ENCODE results near the gene RNF186.
"Not testable (repeated sequence)": the region's sequence is repeated elsewhere in the genome, so short reads cannot be mapped to it uniquely, and the experiment has no call there.

RNF186 gene

DNA sequence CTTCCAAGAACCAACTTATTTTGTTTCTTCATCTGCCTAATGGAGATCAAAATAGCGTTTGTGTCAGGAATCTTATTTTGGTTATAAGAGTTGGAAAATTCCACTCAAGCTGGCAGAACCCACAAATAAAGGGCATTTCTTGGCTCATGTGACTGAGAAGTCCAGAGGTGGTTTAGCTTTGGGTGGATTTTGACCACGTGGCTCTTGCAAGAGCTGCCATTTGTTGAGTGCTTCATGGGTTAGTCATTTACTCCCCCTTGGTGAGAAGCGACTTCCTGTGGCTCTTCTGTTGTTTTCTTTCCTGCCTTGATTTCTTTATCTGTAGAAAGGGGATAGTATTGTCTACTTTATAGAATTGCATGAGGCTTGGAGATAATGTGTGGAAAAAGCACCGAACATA, 9.5 kb upstream of the RNF186 start:
- no peak for DNase-seq (ENCODE audit: low read depth, low spot score)

DNA sequence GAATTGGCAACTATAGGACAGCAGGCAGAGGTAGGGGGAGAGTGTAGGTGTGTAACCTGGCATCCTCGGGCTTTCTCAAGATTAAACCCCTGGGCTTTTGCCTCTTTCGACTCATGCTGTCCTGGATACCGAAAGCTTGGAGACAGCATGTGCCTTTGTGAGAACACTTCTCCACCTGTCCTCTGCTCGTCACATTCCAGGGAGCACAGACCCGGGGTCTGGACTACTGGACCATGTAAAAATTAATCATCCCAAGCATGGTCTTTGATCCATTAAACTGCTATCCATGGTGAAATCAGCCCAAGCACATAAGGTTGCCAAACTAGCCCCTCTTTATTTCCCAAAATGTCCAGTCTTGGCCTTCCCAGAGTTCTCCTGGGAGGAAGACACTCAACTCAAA, 9.0 kb upstream of the RNF186 start:
- no peak for DNase-seq (ENCODE audit: low read depth, low spot score)

DNA sequence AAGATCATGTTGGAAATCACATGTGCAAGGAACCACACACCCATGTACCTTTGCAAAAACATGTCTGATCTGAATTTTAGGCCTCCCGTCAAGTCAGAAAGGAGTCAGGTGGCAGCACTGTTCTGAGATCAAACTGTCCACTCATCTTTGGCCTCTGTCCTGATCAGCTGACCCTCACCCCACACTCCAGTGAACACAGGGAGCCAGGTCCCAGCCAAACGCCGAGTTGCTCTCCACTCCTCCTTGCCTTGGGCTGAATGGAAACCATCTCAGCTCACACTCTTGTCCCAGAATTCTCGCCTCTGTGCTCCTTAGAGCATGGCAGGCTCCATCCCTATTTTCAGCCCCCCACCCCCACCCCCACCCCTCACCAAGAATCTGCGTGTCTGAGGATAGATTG, 4.6 kb upstream of the RNF186 start:
- no peak for DNase-seq (ENCODE audit: low read depth, low spot score)

DNA sequence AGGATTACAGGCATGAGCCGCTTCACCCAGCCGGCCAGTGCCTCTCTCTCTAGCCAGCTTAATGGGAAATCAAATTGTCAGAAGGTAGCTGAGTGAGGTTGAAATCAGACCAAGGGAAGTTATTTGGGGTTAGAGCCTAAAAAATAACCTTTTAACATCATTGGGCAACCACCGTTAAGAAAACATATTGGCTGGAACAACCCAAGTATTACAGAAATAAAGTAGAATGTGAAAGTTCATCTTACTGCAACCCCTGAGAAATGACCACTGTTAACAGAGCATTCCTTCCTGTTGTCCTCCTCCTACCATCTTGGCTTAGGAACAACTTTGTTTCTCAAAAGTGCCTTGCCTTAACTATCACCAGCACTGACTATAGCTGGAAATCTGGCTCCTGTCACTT, 3.2 kb upstream of the RNF186 start:
- no peak for DNase-seq (ENCODE audit: low read depth, low spot score)

DNA sequence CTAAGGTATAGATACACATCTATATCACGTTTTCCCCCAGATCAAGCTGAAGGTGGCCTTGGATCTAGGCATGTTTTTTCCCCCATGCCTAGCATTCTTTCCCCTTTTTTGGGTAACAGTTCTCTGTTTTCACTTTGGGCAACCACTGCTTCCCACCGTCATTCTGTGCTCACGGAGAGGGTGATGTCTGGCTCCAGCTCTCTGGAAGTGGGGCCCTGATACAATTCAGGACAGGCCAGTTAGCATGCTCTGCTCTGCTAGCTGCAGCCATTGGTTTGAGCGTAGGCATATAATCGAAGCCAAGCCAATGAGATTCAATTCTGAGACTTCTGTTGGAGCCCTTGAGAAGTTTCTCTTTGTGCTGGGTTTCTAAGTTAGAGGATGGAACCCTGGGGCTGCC, 2.1 kb upstream of the RNF186 start:
- no peak for DNase-seq (ENCODE audit: low read depth, low spot score)

DNA sequence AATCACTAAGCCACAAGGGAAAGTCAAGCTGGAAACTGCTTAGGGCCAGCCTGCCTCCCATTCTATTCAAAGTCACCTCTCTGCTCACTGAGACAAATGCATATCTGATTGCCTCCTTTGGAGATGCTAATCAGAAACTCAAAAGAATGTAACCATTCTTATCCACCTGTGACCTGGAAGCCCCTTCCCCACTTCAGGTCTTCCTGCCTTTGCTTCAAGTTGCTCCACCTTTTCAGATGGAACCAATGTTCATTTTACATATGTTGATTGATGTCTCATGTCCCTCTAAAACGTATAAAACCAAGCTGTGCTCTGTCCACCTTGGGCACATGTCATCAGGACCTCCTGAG, 1.6 kb upstream of the RNF186 start:
- not testable (repeated sequence) for DNase-seq (ENCODE audit: low read depth, low spot score)

DNA sequence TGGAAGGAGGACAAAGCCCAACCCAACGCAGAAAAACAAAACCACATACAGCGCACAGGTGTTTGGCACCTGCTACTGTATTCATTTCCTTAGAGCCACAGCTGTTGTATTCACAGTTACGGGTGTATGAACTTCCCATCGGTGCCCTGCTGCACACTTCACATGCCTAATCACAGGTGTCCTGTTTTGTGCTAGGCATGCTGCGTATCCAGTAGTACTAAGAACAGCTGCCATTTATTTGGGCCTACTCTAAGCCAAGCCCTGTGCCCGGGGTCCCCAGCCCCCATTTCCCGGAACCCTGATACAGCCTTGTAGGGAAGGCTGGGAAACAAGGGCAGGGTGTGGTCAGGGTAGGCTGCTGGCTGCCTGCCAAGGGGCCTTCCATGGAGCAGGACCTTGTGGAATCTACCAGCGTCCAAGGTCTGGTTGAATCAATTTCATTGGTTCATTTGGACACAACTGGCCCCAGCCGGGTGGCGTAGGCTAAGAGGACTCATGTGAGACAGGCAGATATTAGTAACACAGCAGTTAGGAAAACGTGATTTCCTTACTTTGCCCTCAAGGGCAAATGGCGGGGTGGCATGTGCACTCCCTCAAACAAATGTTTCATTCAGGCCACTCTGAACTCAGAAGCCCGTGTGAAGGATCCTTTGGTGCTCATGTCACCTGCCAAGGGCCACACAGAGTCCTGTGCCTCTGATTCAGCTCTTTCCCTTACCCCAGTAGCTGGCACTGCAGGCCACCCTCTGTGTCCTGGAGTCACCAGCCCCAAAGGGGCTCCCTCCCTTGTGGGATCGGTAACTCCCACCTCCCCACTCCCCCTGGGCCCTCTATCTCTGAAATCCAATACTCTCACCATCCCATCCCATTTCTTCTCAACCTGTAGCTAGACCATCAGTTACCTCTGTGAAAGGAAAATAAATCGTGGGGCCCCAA, 986 bp upstream of the RNF186 start:
- no peak for DNase-seq (ENCODE audit: low read depth, low spot score)

DNA sequence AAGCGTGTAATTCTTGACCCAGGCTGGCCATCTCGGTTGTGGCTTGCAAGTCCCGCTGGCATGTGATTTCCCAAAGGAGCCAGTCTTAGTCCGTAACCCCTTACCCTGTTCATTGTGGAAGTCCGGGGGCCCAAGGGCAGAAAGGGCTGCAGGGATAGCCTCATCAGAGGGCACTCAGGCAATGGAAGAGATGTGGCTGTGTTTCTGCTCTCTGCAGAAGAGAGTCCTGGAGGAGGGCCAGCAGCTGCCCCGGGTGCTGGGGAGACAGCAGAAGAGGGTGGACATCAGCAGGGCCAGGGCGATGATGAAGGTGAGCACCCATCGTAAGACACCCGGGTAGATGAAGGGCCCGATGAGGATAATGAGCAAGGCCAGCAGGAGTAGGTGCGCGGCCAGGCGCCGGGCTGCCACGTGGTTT, 830 bp downstream of the RNF186 start:
- DNase-seq (ENCODE audit: low read depth, low spot score): no peak

DNA sequence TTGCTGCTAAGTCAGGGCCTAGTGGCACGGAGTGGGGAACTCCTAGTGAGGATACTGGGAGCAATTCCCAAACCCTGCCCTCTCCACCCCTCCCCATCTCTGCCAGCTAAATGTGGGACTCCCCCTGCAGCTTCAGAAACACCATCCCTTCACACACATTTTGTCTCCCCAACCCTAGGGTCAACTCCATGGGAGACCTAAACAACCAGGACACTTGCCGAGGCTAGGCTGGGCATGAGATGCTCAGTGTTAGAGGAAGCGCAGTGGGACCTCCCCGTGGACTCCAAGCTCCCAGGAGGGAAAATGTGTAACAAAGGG, 1.5 kb downstream of the RNF186 start:
- DNase-seq (ENCODE audit: low read depth, low spot score): no peak

DNA sequence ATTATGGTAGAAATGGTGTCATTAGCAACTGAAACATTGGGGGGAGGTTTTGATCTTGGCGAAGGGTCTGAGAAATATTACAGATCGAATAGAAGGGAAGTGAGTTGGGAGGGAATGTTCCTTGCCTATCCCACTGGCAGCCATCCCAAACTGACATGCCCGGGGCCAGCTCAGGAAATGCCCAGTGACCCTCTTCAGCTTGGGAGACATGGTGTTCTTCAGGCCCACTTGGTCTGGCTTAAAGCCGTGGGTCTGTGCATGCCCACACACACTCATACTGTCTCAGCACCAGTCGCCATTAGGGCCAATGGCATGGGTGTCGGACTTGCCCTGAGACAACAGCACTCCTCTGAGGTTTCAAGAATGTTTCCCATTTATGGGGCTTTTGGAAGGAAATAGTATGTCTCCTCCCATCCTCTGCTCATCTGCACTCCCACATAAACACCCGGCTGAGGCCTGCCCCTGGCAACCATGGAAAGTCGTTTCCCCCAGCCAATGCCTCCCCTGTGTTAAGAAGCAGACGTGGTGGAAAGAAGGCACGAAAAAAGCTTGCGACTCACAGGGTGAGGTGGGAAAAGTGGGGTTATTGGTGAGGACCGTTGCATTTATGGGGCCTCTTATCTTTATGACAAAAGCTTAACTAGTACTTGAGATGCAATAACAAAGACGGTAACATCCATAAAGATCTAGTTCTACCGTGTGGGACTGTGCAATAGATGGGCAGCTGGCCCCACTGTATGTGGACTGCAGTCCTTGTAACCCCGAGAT, 2.0 kb downstream of the RNF186 start:
- DNase-seq (ENCODE audit: low read depth, low spot score): no peak

DNA sequence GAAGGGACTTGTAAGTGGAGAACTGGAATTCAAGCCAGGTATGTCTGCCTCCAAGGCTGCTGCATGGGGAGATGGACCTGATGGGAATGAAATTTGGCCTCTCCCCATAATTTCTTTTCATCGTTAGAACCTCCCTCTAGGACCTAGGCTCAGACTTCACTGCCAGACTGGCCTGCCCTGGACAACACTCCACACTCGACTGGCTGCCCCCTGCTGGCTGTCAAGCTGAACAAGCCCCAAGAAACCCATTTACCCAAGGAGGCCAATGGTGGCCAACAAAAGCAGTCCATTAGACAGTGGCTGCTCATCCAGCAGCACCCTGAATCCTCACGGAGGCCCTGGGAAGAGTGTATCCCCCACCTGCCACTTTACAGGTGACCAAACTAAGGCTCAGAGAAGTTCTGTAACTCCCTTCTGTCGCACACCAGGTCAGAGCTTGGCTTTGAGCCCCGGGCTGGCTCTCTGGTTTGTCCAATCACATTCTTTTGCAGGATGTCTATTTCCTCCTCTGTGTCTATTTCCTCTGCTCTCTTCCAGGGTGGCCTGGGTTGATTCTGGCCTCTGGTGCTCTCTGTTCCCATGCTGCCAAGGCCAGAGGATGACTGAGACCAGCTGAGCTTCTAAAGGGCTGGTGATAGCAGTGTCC, 3.8 kb downstream of the RNF186 start:
- no peak for DNase-seq (ENCODE audit: low read depth, low spot score)

DNA sequence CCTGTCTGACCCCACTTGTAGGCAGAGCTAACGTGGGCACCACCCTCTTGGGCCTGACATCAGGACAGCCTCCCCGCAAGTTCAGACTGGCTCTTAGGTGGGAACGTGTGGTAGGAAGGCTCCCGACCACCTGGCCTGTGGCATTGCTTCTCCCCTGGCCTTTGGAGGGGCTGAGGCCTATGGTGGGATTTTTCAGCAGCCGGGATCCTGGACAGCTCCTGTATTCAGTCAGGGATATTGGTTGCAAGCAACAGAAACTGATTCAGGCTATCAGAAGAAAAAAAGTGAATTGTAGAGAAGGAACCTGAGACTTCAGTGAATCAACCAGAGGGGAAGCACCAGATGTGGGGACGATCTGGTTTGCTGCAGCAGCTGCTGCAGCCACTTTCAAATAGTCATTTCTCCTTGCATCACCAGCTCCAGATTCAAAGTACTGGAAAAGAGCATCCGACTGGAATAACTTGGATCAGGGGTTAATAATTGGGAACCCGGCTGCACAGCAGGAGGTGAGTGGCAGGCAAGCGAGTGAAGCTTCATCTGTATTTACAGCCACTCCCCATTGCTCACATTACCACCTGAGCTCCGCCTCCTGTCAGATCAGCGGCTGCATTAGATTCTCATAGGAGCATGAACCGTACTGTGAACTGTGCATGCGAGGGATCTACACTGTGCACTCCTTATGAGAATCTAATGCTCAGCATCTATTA, 5.9 kb downstream of the RNF186 start:
- no peak for DNase-seq (ENCODE audit: low read depth, low spot score)

DNA sequence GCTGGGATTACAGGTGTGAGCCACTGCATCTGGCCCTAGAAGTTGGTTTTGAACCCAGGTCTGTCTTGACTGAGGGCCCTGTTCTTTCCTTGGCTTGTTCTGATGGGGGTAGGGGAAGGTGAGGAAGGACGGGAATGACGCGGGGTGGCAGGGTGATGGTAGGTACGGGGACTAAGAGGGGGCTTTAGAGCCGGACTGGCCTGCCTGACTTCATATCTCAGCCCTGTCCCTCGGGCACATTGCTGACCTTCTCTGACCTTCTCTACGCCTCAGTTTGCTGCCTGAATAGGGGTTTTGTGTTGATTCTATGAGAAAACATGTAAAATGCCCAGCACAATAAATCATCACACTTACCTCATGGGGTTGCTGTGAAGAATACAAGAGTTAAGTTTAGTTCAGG, 6.7 kb downstream of the RNF186 start:
- DNase-seq (ENCODE audit: low read depth, low spot score): no peak

DNA sequence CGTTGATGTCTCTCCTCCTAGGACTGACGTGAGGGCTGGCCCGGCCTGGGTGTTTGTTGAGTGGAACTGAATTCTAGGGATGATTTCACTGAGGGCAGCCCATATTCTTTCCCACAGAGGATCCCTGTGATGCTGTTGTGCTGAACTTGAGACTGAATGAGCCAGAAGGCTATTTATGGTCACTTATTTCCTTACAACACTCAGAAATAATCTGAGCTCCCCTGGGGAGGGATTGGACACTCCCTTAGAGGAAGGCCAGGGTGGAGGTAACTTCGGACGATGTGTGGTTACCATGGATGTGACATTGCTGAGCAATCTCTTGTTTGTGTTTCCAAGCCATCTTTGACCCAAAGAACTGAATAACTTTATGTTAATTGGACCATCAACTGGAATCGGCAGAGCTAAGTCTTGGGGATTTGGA, 10.2 kb downstream of the RNF186 start:
- no peak for DNase-seq (ENCODE audit: low read depth, low spot score)

DNA sequence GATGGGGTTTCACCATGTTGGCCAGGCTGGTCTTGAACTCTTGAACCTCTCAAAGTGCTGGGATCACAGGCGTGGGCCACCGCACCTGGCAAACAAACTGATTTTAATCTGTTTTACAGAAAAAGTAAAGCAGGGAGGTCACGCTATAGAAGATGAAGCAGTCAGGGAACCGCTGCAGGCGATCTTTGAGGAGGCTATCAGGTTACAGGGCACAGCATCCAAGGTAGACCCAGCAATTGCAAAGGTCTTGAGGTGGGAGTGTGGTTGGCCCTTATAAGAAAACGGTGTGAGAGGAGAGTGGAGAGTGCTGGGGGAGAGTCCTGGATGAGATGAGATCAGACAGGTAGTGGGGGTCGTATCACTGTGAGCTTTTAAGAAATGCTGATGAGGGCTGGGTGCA, 12.8 kb downstream of the RNF186 start:
- no peak for DNase-seq (ENCODE audit: low read depth, low spot score)

DNA sequence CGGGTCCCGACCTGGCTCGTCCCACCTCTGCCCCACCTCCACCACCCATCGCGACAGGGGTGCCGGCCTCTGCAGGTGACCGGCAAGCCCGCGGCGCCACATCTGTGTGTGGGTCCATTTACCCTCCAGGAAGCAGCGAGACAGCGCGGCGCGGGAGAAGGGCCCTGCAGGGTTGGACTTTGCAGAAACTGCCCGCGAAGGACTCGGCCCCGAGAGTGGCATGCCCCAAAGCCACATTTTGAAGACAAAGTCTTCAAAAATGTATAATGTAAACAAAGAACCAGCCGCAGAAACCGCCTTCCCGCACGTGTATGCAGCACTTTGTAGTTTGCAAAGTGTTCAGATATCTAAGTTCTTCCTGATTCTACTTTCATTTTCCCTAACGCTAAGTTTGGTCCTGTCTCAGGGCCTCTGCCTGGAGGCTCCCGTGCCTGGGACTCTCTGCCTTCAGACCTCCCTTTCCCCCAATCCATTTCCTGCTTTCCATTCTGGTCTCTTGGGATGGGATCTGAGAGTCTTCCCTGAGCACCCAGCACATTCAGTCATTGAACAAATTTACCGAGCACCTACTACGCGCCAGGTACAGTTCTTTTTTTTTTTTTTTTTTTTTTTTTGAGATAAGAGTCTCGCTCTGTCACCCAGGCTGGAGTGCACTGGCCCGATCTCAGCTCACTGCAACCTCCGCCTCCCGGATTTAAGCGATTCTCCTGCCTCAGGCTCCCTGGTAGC, 14.8 kb downstream of the RNF186 start:
- DNase-seq (ENCODE audit: low read depth, low spot score): peak; percentile 12

DNA sequence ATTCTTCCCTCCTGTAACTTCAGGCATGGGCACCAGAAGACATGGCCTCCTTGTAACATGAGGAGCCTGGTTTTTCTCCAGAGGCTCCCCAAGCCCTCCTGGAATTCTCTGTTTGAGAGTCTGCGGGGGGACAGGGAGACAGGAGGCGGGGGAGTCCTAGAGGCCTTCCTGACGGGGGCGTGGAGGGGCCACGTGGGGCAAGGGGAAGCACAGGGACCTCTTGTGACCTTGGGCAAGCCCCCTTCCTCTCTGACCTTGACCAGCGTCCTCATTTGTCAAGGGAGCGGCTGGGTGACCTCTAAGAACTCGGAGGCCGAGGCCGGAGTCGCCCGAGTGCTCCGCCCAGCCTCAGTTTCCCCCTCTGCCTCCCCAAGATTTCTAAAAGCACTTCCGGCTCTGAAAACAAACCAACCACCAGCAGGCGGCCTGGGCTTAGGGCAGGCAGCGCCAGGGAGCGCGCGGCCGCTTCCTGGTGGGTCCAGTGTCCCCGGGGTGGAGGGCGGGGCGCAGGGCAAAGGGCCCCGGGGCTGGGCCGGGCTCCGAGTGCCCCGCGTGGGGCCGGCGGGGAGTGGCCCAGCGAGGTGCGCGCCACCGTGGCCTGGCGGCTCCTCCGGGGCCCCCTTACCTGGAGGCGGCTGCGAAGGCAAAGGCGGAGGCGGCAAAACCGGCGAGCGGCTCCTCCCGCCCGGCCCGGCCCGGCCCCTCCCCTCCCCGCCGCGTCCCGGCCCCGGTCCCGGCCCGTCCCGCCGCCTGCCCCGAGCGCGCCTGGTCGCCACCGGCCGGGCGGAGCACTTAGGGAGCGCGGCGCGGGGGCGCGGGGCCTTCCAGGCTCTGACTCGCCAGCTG, 15.6 kb downstream of the RNF186 start, which contains the start of gene TMCO4:
Gene TMCO4, minus strand, starts transcription at position 687 of the 846 bp plus-strand sequence. CDS start 19,158 bp downstream, outside the sequence.
- DNase-seq (ENCODE audit: low read depth, low spot score): peak; percentile 25

DNA sequence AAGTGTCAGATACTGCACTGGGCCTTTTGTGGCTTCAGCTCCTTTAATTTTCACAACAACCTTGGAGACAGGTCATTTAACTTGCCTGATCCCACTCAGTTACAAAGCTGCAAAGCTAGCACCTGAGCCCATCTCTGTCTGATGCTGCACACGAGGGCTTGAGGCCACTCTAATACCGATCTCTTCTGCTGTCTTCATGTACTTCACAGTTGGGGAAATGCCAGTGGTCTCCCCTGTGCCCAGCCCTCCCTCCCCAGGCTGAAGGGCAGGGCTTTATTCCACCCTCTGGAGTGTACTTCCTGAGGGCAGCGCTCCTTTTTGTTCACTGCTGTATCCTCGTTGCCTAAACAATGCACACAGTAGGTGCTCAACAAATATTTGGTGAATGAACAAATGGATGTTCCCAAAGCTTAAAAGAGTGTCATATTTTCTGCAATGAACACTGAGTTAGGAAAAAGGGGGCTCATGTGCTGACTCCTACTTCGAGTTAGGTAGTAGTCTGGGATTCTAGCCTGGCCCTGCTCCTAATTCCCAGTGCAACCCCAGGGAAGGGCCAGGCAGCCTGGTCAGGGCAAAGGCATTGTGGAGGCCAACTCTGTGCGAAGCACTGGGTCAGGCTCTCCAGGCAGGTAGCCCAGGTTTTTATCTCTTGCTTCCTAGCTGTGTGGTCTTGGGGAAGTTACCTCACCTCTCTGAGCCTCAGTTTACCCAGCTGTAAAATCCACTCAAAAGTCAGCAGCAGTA, 16.4 kb downstream of the RNF186 start:
- DNase-seq (ENCODE audit: low read depth, low spot score): no peak

DNA sequence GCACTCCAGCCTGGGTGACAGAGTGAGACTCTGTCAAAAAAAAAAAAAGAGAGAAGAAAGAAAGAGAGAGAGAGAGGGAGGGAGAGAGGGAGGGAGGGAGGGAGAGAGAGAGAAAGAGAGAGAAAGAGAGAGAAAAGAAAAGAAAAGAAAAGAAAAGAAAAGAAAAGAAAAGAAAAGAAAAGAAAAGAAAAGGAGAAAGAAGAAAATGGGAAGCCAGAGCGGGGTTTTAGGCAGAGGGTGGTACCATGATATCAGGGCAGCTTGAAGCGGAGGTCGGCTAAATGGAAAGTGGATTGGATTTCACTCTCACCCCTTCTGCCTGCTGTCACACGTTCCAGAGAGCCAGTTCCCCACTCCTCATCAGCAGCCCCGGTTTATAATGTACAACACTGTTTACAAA, 17.3 kb downstream of the RNF186 start:
- no peak for DNase-seq (ENCODE audit: low read depth, low spot score)

DNA sequence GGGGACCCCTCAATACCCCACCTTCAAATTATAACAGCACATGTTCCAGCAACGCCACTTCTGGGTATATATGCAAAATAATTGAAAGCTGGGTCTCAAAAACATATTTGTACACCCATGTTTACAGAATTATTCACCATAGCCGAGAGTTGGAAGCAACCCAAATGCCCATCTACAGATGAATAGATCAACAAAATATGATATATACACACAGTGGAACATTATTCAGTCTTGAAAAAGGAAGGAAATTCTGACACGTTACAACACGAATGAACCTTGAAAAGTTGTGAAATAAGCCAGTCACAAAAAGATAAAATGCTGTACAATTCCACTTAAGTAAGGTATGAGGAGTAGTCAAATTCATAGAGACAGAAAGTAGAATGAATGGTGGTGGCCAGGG, 20.5 kb downstream of the RNF186 start:
- no peak for DNase-seq (ENCODE audit: low read depth, low spot score)
